GM12872 (cell line): ENCODE data around the gene TRIM6.

Experiments
- TF ChIP-seq, protein P1 (sequence below): IDR thresholded peaks from 3 replicates; pipeline ENCODE4 v1.5.1; 2011; ENCODE audit warnings: low read depth, mild to moderate bottlenecking, low read length, moderate library complexity; ENCODE audit not compliant: insufficient read depth

Gene TRIM6

DNA sequence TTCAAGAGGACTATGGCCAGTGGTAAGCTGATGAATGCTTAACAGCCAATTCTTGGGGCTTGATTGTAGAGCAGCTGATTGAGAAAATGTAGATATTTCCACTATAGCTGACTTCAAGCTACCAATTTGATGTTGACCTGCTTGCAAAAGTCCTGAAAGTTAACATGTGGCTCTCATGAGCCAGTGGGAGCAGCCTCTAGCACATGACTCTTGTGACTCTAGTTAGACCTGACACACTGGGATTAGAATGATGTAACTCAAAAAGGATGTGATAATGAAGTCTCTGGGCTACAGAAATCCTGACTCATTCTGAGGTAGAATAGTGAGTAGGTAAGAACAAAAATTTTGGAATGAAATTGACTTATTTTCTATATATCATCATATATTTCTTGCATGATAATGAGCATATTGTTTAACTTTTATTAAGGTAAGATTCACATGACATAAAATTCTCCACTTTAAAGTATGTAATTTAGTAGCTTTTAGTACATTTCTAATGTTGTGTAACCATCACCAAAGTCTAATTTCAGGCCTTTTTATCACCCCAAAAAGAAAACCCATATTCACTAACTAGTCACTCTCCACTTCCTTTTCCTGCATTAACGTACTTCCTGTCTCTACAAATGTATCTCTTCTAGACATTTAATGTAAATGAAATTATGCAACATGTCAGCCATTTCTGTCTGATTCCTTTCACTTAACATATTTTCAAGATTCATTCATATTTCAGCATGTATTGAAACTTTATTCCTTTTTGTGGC is 32.0 kb upstream of the TRIM6 start:
- TF ChIP-seq, protein P1, sequence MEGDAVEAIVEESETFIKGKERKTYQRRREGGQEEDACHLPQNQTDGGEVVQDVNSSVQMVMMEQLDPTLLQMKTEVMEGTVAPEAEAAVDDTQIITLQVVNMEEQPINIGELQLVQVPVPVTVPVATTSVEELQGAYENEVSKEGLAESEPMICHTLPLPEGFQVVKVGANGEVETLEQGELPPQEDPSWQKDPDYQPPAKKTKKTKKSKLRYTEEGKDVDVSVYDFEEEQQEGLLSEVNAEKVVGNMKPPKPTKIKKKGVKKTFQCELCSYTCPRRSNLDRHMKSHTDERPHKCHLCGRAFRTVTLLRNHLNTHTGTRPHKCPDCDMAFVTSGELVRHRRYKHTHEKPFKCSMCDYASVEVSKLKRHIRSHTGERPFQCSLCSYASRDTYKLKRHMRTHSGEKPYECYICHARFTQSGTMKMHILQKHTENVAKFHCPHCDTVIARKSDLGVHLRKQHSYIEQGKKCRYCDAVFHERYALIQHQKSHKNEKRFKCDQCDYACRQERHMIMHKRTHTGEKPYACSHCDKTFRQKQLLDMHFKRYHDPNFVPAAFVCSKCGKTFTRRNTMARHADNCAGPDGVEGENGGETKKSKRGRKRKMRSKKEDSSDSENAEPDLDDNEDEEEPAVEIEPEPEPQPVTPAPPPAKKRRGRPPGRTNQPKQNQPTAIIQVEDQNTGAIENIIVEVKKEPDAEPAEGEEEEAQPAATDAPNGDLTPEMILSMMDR = no peak

GRCh38 chr11:5574654-5575053 is 21.8 kb upstream of the TRIM6 start:
- TF ChIP-seq, protein P1 = no peak

- TF ChIP-seq, protein P1 = no peak
Measured at GRCh38 chr11:5575152-5575551, 21.3 kb upstream of the TRIM6 start.

DNA sequence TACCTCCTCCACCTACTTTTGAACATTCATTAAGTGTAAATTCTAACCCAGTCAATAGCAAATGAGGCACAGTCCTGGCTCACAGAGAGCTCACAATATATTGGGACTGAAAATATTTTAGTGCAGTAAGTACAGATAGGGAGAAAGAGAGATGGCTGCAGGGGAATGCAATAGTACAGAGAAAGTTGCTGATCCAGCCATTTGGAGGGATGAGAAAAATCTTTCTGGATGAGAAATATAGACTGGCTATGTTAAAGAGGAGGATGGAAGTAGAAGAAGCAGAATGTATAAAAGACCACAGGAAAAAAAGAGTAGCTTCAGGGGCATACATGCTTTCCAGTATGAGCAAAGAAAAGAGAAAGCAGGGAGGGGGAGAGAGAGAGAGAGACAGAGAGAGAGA is 19.3 kb upstream of the TRIM6 start:
- TF ChIP-seq, protein P1 = no peak

GRCh38 chr11:5580577-5580976 is 15.9 kb upstream of the TRIM6 start, which contains the start of gene OR52B6:
Gene OR52B6, plus strand, starts transcription at chr11:5580877. Its CDS starts 0 bp downstream, at chr11:5580877.
- TF ChIP-seq, protein P1 = no peak

GRCh38 chr11:5581014-5581413 is 15.4 kb upstream of the TRIM6 start:
- TF ChIP-seq, protein P1 = no peak

GRCh38 chr11:5591613-5592012 is 4.8 kb upstream of the TRIM6 start:
- TF ChIP-seq, protein P1 = no peak

DNA sequence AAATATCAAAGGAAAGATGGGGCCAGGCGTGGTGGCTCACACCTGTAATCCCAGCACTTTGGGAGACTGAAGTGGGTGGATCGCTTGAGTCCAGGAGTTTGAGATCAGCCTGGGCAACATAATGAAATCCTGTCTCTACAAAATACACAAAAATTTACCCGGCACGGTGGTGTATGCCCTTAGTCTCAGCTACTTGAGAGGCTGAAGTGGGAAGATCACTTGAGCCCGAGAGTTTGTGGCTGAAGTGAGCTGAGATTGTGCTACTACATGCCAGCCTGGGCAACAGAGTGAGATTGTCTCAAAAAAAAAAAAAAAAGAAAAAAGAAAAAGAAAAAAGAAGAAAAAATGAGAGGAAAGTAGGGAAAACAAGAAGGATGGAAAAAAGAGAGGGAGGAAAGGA is 3.8 kb upstream of the TRIM6 start:
- TF ChIP-seq, protein P1 = no peak
